Activated naive CD4-positive, alpha-beta T cell treated with anti-CD3 and anti-CD28 coated beads, Interleukin-2, amount 50 U/mL, for 16 hours (primary cell): ENCODE measurements around the gene NEURL1.
"Not testable (repeated sequence)": the region's sequence is repeated elsewhere in the genome, so short reads cannot be mapped to it uniquely, and the experiment has no call there.

Experiments used
- DNase-seq: peaks from one replicate; pipeline ENCODE4 v3.0.0-alpha.2; 2020

NEURL1 gene

GRCh38 chr10:103519798-103520197 is 26.3 kb downstream of the NEURL1 start:
- DNase-seq = no peak

- DNase-seq = not testable (repeated sequence)
These were observed 28.5 kb downstream of the NEURL1 start for GRCh38 chr10:103522006-103522405.

GRCh38 chr10:103523683-103524082 is 30.2 kb downstream of the NEURL1 start:
- no peak for DNase-seq

GRCh38 chr10:103525901-103526300 is 32.4 kb downstream of the NEURL1 start:
- DNase-seq = no peak

GRCh38 chr10:103527476-103527875 is 34.0 kb downstream of the NEURL1 start:
- DNase-seq = not testable (repeated sequence)

- no peak for DNase-seq
These were observed 35.0 kb downstream of the NEURL1 start for GRCh38 chr10:103528549-103528948.

GRCh38 chr10:103529539-103529938 is 36.0 kb downstream of the NEURL1 start:
- DNase-seq = no peak

GRCh38 chr10:103533827-103534226 is 40.3 kb downstream of the NEURL1 start:
- no peak for DNase-seq

GRCh38 chr10:103534621-103535498 is 41.4 kb downstream of the NEURL1 start:
- DNase-seq = no peak

- no peak for DNase-seq
These were observed 42.1 kb downstream of the NEURL1 start for GRCh38 chr10:103535595-103535994.

GRCh38 chr10:103539751-103540150 is 46.2 kb downstream of the NEURL1 start:
- no peak for DNase-seq

- no peak for DNase-seq
These were observed 47.2 kb downstream of the NEURL1 start for GRCh38 chr10:103540722-103541121.

GRCh38 chr10:103541616-103542015 is 48.1 kb downstream of the NEURL1 start:
- no peak for DNase-seq

- peak; percentile 28 for DNase-seq
These were observed 49.5 kb downstream of the NEURL1 start for GRCh38 chr10:103542764-103543616.

- no peak for DNase-seq
These were observed 50.4 kb downstream of the NEURL1 start for GRCh38 chr10:103543617-103544525.

- DNase-seq = no peak
These were observed 51.3 kb downstream of the NEURL1 start for GRCh38 chr10:103544657-103545310.

- no peak for DNase-seq
These were observed 51.9 kb downstream of the NEURL1 start for GRCh38 chr10:103545366-103545765.

- DNase-seq = no peak
These were observed 52.3 kb downstream of the NEURL1 start for GRCh38 chr10:103545771-103546281.

GRCh38 chr10:103546401-103546800 is 52.9 kb downstream of the NEURL1 start:
- no peak for DNase-seq

GRCh38 chr10:103547391-103547946 is 54.0 kb downstream of the NEURL1 start:
- no peak for DNase-seq

- DNase-seq = no peak
These were observed 54.5 kb downstream of the NEURL1 start for GRCh38 chr10:103548006-103548405.
